ENCODE data around the gene CAPN7. TPM values are rescaled to one million over a fixed set of nuclear protein-coding genes. Genes with fewer than 3 reads are reported as not detected.
"Not testable (repeated sequence)": the region's sequence is repeated elsewhere in the genome, so short reads cannot be mapped to it uniquely, and the experiment has no call there.

The CAPN7 gene
- total RNA-seq, 2 donors from 2014 or later: 38.1 to 40.5 TPM

- Histone ChIP-seq H3K4me1 (no peaks in the 10 kb centered on the region), H3K36me3 (replicated peaks in 1 of 2; ENCODE audit: insufficient read depth in 1 of 2, low read depth in 2 of 2) (no peaks in the 10 kb centered on the region), H3K4me3 (no peak overlapping the region), H3K27ac (no peak overlapping the region), H3K27me3 (no peaks in the 10 kb centered on the region), H3K9me3 (no peaks in the 10 kb centered on the region)
- intact Hi-C loops (cut with DNase I): no loop called here
- 67 to 83% methylated on average over 1 of the region's 1 CpG for WGBS, 2 donors
- no peak for DNase-seq
- ATAC-seq: no peak
- TF ChIP-seq CTCF (IDR thresholded peaks at IDR 0.05) (no peak), POLR2A (IDR thresholded peaks at IDR 0.05) (no peak)
Observed at GRCh38 chr3:15161133-15161532, 44.9 kb upstream of the CAPN7 start.

- 90 to 98% methylated on average over 12 to 13 of the region's 24 CpGs for WGBS, 2 donors
- H3K36me3 ChIP-seq (replicated peaks in 1 of 2; ENCODE audit: insufficient read depth in 1 of 2, low read depth in 2 of 2); H3K27ac ChIP-seq; ATAC-seq; DNase-seq; H3K27me3 ChIP-seq; H3K4me3 ChIP-seq; H3K9me3 ChIP-seq; intact Hi-C loops (cut with DNase I); H3K4me1 ChIP-seq: not testable (repeated sequence)
Observed at GRCh38 chr3:15163656-15164055, 42.4 kb upstream of the CAPN7 start.

- H3K27me3 ChIP-seq: no peaks in the 10 kb centered on the region
- H3K27ac ChIP-seq: no peak overlapping the region
- H3K9me3 ChIP-seq: no peaks in the 10 kb centered on the region
- H3K4me3 ChIP-seq: no peak overlapping the region
- no peaks in the 10 kb centered on the region for H3K4me1 ChIP-seq
- ATAC-seq: no peak
- TF ChIP-seq CTCF (IDR thresholded peaks at IDR 0.05) (no peak), POLR2A (IDR thresholded peaks at IDR 0.05) (no peak)
- no peak for DNase-seq
- intact Hi-C loops (cut with DNase I): no loop called here
- H3K36me3 ChIP-seq (replicated peaks in 1 of 2; ENCODE audit: insufficient read depth in 1 of 2, low read depth in 2 of 2): no peaks in the 10 kb centered on the region
- WGBS, 2 donors: 94 to 100% methylated on average over 1 of the region's 1 CpG
Observed at GRCh38 chr3:15164340-15164739, 41.7 kb upstream of the CAPN7 start.

- Histone ChIP-seq H3K27me3 (no peaks in the 10 kb centered on the region), H3K4me1 (no peaks in the 10 kb centered on the region), H3K36me3 (replicated peaks in 1 of 2; ENCODE audit: insufficient read depth in 1 of 2, low read depth in 2 of 2) (no peaks in the 10 kb centered on the region), H3K4me3 (no peak overlapping the region), H3K27ac (no peak overlapping the region), H3K9me3 (no peaks in the 10 kb centered on the region)
- 81 to 83% methylated on average over 6 of the region's 6 CpGs for WGBS, 2 donors
- no peak for ATAC-seq
- DNase-seq: no peak
- intact Hi-C loops (cut with DNase I): no loop called here
- TF ChIP-seq POLR2A (IDR thresholded peaks at IDR 0.05) (no peak), CTCF (IDR thresholded peaks at IDR 0.05) (no peak)
Observed at GRCh38 chr3:15165061-15165460, 41.0 kb upstream of the CAPN7 start.

- DNase-seq; H3K27ac ChIP-seq; ATAC-seq; H3K27me3 ChIP-seq; H3K9me3 ChIP-seq; H3K4me3 ChIP-seq; H3K4me1 ChIP-seq; H3K36me3 ChIP-seq (replicated peaks in 1 of 2; ENCODE audit: insufficient read depth in 1 of 2, low read depth in 2 of 2); intact Hi-C loops (cut with DNase I): not testable (repeated sequence)
- 87 to 89% methylated on average over 3 of the region's 3 CpGs for WGBS, 2 donors
Observed at GRCh38 chr3:15166391-15166790, 39.7 kb upstream of the CAPN7 start.

GRCh38 chr3:15171096-15171495, 35.0 kb upstream of the CAPN7 start:
- Histone ChIP-seq H3K9me3 (no peaks in the 10 kb centered on the region), H3K36me3 (replicated peaks in 1 of 2; ENCODE audit: insufficient read depth in 1 of 2, low read depth in 2 of 2) (no peaks in the 10 kb centered on the region), H3K4me3 (no peak overlapping the region), H3K27me3 (no peaks in the 10 kb centered on the region), H3K27ac (peak overlapping the region in 2 of 4 donors; percentile 45), H3K4me1 (peaks cover 11% of the 10 kb centered on the region)
- DNase-seq: peak in 1 of 4 donors; percentile 54
- peak; percentile 62 for ATAC-seq
- WGBS, 2 donors: 8 to 9% methylated on average over 3 of the region's 3 CpGs
- no peak for TF ChIP-seq CTCF (IDR thresholded peaks at IDR 0.05)
- no peak for TF ChIP-seq POLR2A (IDR thresholded peaks at IDR 0.05)
- intact Hi-C loops (cut with DNase I): no loop called here

Data from body of pancreas (tissue), 4 donors.